ENCODE results near the gene HEATR1. TPM values are rescaled to one million over a fixed set of nuclear protein-coding genes. Genes with fewer than 3 reads are reported as not detected.
"Not testable (repeated sequence)": the region's sequence is repeated elsewhere in the genome, so short reads cannot be mapped to it uniquely, and the experiment has no call there.

HEATR1 gene
- total and polyA plus RNA-seq, 2 donors from 2014 or later = 2.9 to 34.4 TPM

GRCh38 chr1:236578661-236579060 lies 25.7 kb downstream of the HEATR1 start:
- Histone ChIP-seq H3K4me1 (ENCODE audit: control insufficient read depth in 2 of 3, insufficient read depth in 2 of 3, low read depth in 1 of 3, low read length in 3 of 3) (no peaks in the 10 kb centered on the region), H3K9me3 (ENCODE audit: control insufficient read depth in 2 of 3, insufficient read depth in 1 of 3, low read length in 3 of 3) (no peaks in the 10 kb centered on the region), H3K4me3 (ENCODE audit: low read length in 3 of 3) (no peak overlapping the region), H3K27ac (ENCODE audit: low read depth in 2 of 2, low read length in 2 of 2) (no peak overlapping the region), H3K27me3 (ENCODE audit: control insufficient read depth, insufficient read depth, low read length) (no peaks in the 10 kb centered on the region), H3K36me3 (ENCODE audit: control insufficient read depth in 2 of 3, insufficient read depth in 3 of 3, low read length in 3 of 3) (peaks cover 2 to 45% (median 17%) of the 10 kb centered on the region in 3 donors), H3K9ac (ENCODE audit: low read length in 3 of 3) (no peak overlapping the region)
- FAIRE-seq = no peak
- no peak for TF ChIP-seq CTCF (IDR thresholded peaks at IDR 0.05; ENCODE audit: borderline replicate concordance, extremely low read depth, insufficient read depth)
- no peak for DNase-seq
- intact Hi-C loops (cut with DNase I) = no loop called here

GRCh38 chr1:236577041-236577440 lies 27.3 kb downstream of the HEATR1 start:
- H3K9me3 ChIP-seq (ENCODE audit: control insufficient read depth in 2 of 3, insufficient read depth in 1 of 3, low read length in 3 of 3); DNase-seq; H3K27ac ChIP-seq (ENCODE audit: low read depth in 2 of 2, low read length in 2 of 2); FAIRE-seq; H3K4me3 ChIP-seq (ENCODE audit: low read length in 3 of 3); H3K4me1 ChIP-seq (ENCODE audit: control insufficient read depth in 2 of 3, insufficient read depth in 2 of 3, low read depth in 1 of 3, low read length in 3 of 3); H3K9ac ChIP-seq (ENCODE audit: low read length in 3 of 3); H3K27me3 ChIP-seq (ENCODE audit: control insufficient read depth, insufficient read depth, low read length); intact Hi-C loops (cut with DNase I): not testable (repeated sequence)
- H3K36me3 ChIP-seq (ENCODE audit: control insufficient read depth in 2 of 3, insufficient read depth in 3 of 3, low read length in 3 of 3) = peaks cover 2 to 48% (median 17%) of the 10 kb centered on the region in 3 donors

GRCh38 chr1:236576004-236576403 lies 28.3 kb downstream of the HEATR1 start:
- Histone ChIP-seq H3K9me3 (ENCODE audit: control insufficient read depth in 2 of 3, insufficient read depth in 1 of 3, low read length in 3 of 3) (no peaks in the 10 kb centered on the region), H3K9ac (ENCODE audit: low read length in 3 of 3) (no peak overlapping the region), H3K27me3 (ENCODE audit: control insufficient read depth, insufficient read depth, low read length) (no peaks in the 10 kb centered on the region), H3K4me1 (ENCODE audit: control insufficient read depth in 2 of 3, insufficient read depth in 2 of 3, low read depth in 1 of 3, low read length in 3 of 3) (no peaks in the 10 kb centered on the region), H3K36me3 (ENCODE audit: control insufficient read depth in 2 of 3, insufficient read depth in 3 of 3, low read length in 3 of 3) (peaks cover 7 to 49% (median 18%) of the 10 kb centered on the region in 3 donors), H3K27ac (ENCODE audit: low read depth in 2 of 2, low read length in 2 of 2) (no peak overlapping the region), H3K4me3 (ENCODE audit: low read length in 3 of 3) (no peak overlapping the region)
- FAIRE-seq (no peak), DNase-seq (no peak)
- intact Hi-C loops (cut with DNase I) = no loop called here
- TF ChIP-seq CTCF (IDR thresholded peaks at IDR 0.05; ENCODE audit: borderline replicate concordance, extremely low read depth, insufficient read depth) = no peak

- Histone ChIP-seq H3K4me3 (ENCODE audit: low read length in 3 of 3) (no peak overlapping the region), H3K9me3 (ENCODE audit: control insufficient read depth in 2 of 3, insufficient read depth in 1 of 3, low read length in 3 of 3) (no peaks in the 10 kb centered on the region), H3K9ac (ENCODE audit: low read length in 3 of 3) (no peak overlapping the region), H3K27me3 (ENCODE audit: control insufficient read depth, insufficient read depth, low read length) (no peaks in the 10 kb centered on the region), H3K4me1 (ENCODE audit: control insufficient read depth in 2 of 3, insufficient read depth in 2 of 3, low read depth in 1 of 3, low read length in 3 of 3) (no peaks in the 10 kb centered on the region), H3K27ac (ENCODE audit: low read depth in 2 of 2, low read length in 2 of 2) (no peak overlapping the region), H3K36me3 (ENCODE audit: control insufficient read depth in 2 of 3, insufficient read depth in 3 of 3, low read length in 3 of 3) (peaks cover 7 to 49% (median 19%) of the 10 kb centered on the region in 3 donors)
- intact Hi-C loops (cut with DNase I) = no loop called here
- no peak for TF ChIP-seq CTCF (IDR thresholded peaks at IDR 0.05; ENCODE audit: borderline replicate concordance, extremely low read depth, insufficient read depth)
- no peak for DNase-seq
- FAIRE-seq = no peak
Measured at GRCh38 chr1:236575523-236575922, 28.8 kb downstream of the HEATR1 start.

Measured in kidney (tissue), 14 donors.